ENCODE results near the gene PEPD. TPM values are rescaled to one million over a fixed set of nuclear protein-coding genes. Genes with fewer than 3 reads are reported as not detected.

Gene PEPD
- total and polyA plus RNA-seq, 10 of the 15 experiments (the other 5 are each of a cell fraction or from before 2014, with no cell fraction given), result 1.4 to 52.0 (median 20.2) TPM

GRCh38 chr19:33344573-33344925 lies 177.0 kb downstream of the PEPD start:
- SMC1A ChIA-PET (ENCODE audit: uncharacterized antibody, unreplicated experiment), result no interaction called here
- in situ Hi-C loops (cut with MboI), result no loop called here
- BruUV-seq (replicated peaks), result no TSS peak

More at GRCh38 chr19:33344573-33344925, 177.0 kb downstream of the PEPD start:
- ChIA-PET RAD21 (ENCODE audit: unreplicated experiment) (no interaction called here), CTCF (interaction anchor here (1.0 kb wide), 1 partner anchor 34 kb away, joined by 3 read pairs; no protein-coding TSS in a partner anchor), POLR2A (no interaction called here)
- Histone ChIP-seq H3K27ac (ENCODE audit: control insufficient read depth, insufficient read depth) (no peak overlapping the region), H3K27me3 (replicated peaks in 1 of 2; ENCODE audit: control insufficient read depth in 2 of 2, insufficient read depth in 2 of 2, low read length in 1 of 2) (no peaks in the 10 kb centered on the region), H3K79me2 (ENCODE audit: control insufficient read depth, insufficient read depth, low read length) (no peaks in the 10 kb centered on the region), H3K4me3 (no peak overlapping the region), H3K9me3 (replicated peaks; ENCODE audit: control insufficient read depth, insufficient read depth, low read length) (no peaks in the 10 kb centered on the region), H3K9ac (ENCODE audit: control insufficient read depth, insufficient read depth, low read length) (no peak overlapping the region), H3K36me3 (ENCODE audit: control insufficient read depth in 2 of 2, insufficient read depth in 2 of 2, low read length in 1 of 2) (no peaks in the 10 kb centered on the region), H2AFZ (ENCODE audit: control insufficient read depth, low read depth, low read length) (no peak overlapping the region), H3K4me2 (ENCODE audit: control insufficient read depth, insufficient read depth) (no peak overlapping the region), H4K20me1 (ENCODE audit: control insufficient read depth, insufficient read depth) (no peaks in the 10 kb centered on the region), H3K4me1 (ENCODE audit: control insufficient read depth, insufficient read depth, low read length) (no peaks in the 10 kb centered on the region)
- FAIRE-seq (no peak), DNase-seq (ENCODE audit: low read depth, low spot score) (no peak), ATAC-seq (no peak)
- intact Hi-C loops (cut with micrococcal nuclease; ENCODE audit: unreplicated experiment), result no loop called here
- TF ChIP-seq, protein P1, sequence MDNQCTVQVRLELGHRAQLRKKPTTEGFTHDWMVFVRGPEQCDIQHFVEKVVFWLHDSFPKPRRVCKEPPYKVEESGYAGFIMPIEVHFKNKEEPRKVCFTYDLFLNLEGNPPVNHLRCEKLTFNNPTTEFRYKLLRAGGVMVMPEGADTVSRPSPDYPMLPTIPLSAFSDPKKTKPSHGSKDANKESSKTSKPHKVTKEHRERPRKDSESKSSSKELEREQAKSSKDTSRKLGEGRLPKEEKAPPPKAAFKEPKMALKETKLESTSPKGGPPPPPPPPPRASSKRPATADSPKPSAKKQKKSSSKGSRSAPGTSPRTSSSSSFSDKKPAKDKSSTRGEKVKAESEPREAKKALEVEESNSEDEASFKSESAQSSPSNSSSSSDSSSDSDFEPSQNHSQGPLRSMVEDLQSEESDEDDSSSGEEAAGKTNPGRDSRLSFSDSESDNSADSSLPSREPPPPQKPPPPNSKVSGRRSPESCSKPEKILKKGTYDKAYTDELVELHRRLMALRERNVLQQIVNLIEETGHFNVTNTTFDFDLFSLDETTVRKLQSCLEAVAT (IDR thresholded peaks at IDR 0.05), result no peak
- TF ChIP-seq EZH2 (IDR thresholded peaks at IDR 0.05; ENCODE audit: borderline replicate concordance, control insufficient read depth, low read depth, low read length) (no peak), HCFC1 (IDR thresholded peaks at IDR 0.05; ENCODE audit: low read length) (no peak), ZNF217 (IDR thresholded peaks at IDR 0.05) (no peak), FOXM1 (IDR thresholded peaks at IDR 0.05; ENCODE audit: low read depth, low read length) (no peak), CEBPB (IDR thresholded peaks at IDR 0.05; ENCODE audit: borderline replicate concordance in 1 of 2, low read depth in 2 of 2, low read length in 2 of 2) (no peak), NR2F1 (conservative IDR thresholded peaks at IDR 0.05) (no peak), CBX3 (IDR thresholded peaks at IDR 0.05; ENCODE audit: borderline replicate concordance, low read depth) (no peak), IRF4 (IDR thresholded peaks at IDR 0.05; ENCODE audit: low read depth, low read length) (no peak), NFYB (IDR thresholded peaks at IDR 0.05; ENCODE audit: insufficient read depth, low read depth, low read length) (no peak), ESRRA (IDR thresholded peaks at IDR 0.05; ENCODE audit: low read length) (no peak), ZBED1 (IDR thresholded peaks at IDR 0.05; ENCODE audit: borderline replicate concordance) (no peak), HDAC6 (IDR thresholded peaks at IDR 0.05; ENCODE audit: unreplicated experiment) (no peak)
- TF ChIP-seq, protein P2, sequence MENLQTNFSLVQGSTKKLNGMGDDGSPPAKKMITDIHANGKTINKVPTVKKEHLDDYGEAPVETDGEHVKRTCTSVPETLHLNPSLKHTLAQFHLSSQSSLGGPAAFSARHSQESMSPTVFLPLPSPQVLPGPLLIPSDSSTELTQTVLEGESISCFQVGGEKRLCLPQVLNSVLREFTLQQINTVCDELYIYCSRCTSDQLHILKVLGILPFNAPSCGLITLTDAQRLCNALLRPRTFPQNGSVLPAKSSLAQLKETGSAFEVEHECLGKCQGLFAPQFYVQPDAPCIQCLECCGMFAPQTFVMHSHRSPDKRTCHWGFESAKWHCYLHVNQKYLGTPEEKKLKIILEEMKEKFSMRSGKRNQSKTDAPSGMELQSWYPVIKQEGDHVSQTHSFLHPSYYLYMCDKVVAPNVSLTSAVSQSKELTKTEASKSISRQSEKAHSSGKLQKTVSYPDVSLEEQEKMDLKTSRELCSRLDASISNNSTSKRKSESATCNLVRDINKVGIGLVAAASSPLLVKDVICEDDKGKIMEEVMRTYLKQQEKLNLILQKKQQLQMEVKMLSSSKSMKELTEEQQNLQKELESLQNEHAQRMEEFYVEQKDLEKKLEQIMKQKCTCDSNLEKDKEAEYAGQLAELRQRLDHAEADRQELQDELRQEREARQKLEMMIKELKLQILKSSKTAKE (IDR thresholded peaks at IDR 0.05; ENCODE audit: low read depth, poor library complexity, severe bottlenecking), result no peak
- TF ChIP-seq, protein P3, sequence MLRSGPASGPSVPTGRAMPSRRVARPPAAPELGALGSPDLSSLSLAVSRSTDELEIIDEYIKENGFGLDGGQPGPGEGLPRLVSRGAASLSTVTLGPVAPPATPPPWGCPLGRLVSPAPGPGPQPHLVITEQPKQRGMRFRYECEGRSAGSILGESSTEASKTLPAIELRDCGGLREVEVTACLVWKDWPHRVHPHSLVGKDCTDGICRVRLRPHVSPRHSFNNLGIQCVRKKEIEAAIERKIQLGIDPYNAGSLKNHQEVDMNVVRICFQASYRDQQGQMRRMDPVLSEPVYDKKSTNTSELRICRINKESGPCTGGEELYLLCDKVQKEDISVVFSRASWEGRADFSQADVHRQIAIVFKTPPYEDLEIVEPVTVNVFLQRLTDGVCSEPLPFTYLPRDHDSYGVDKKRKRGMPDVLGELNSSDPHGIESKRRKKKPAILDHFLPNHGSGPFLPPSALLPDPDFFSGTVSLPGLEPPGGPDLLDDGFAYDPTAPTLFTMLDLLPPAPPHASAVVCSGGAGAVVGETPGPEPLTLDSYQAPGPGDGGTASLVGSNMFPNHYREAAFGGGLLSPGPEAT (IDR thresholded peaks at IDR 0.05; ENCODE audit: low read depth), result no peak
- whole genome bisulfite sequencing (ENCODE audit: insufficient coverage, insufficient replicate concordance, low lambda C conversion rate, missing lambda C conversion rate), result 38% methylated on average over 4 of the region's 4 CpGs
